ENCODE data around the gene KIAA1328.
"Not testable (repeated sequence)": the region's sequence is repeated elsewhere in the genome, so short reads cannot be mapped to it uniquely, and the experiment has no call there.

The KIAA1328 gene

GRCh38 chr18:36885981-36886380 lies 57.1 kb downstream of the KIAA1328 start:
- DNase-seq (ENCODE audit: low read depth, low spot score): no peak

GRCh38 chr18:36887114-36887513 lies 58.2 kb downstream of the KIAA1328 start:
- no peak for DNase-seq (ENCODE audit: low read depth, low spot score)

GRCh38 chr18:36887864-36888263 lies 58.9 kb downstream of the KIAA1328 start:
- DNase-seq (ENCODE audit: low read depth, low spot score): no peak

GRCh38 chr18:36888778-36889177 lies 59.9 kb downstream of the KIAA1328 start:
- no peak for DNase-seq (ENCODE audit: low read depth, low spot score)

DNA sequence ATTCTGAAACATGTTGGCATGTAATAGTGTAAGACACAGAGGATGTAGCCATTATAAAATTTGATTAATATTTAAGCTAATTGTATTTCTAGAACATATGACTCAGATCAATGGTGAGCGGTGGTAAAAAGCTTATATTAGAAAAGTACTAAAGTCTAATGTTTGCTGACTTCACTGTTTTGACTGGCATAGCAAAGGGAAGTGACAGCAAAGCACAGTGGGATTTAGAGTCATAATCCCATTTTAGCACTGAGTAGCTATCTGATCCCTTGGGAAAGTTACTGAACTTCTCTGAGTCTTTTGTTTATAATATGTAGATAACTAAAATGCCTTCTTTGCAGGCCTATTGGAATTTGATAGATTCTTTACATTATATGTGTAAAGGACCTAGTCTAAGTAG lies 60.4 kb downstream of the KIAA1328 start:
- no peak for DNase-seq (ENCODE audit: low read depth, low spot score)

- DNase-seq (ENCODE audit: low read depth, low spot score): no peak
Measured at GRCh38 chr18:36889742-36890141, 60.8 kb downstream of the KIAA1328 start.

GRCh38 chr18:36890598-36890997 lies 61.7 kb downstream of the KIAA1328 start:
- DNase-seq (ENCODE audit: low read depth, low spot score): no peak

DNA sequence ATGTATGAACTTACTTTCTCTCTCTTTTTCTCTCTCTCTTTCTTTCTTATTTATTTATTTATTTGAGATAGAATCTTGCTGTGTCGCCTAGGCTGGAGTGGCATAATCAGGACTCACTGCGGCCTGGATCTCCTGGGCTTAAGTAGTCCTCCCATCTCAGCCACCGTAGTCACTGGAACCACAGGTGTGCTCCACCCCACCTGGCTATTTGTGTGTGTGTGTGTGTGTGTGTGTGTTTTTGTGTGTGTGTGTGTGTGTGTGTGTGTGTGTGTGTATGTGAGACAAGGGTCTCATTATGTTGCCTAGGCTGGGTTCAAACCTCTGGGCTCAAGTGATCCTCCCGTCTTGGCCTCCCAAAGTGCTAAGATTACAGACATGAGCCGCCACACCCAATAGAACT lies 64.3 kb downstream of the KIAA1328 start:
- DNase-seq (ENCODE audit: low read depth, low spot score): no peak

DNA sequence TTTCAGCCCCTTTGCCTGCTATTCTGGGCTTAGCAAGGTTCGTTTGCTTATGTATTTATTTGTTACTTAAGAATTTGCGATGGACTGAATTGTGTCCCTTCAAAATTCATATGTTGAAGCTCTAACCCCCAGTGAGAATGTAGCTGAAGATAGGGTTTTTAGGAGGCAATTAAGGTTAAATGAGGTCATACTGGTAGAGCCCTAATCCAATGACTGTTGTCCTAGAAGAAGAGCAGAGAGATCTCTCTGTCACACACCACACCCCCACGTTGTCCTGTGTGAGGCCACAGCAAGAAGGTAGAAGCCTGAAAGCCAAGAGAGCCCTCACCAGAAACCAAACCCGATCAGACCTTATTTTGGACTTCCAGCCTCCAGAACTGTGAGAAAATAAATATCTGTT lies 66.7 kb downstream of the KIAA1328 start:
- DNase-seq (ENCODE audit: low read depth, low spot score): no peak

DNA sequence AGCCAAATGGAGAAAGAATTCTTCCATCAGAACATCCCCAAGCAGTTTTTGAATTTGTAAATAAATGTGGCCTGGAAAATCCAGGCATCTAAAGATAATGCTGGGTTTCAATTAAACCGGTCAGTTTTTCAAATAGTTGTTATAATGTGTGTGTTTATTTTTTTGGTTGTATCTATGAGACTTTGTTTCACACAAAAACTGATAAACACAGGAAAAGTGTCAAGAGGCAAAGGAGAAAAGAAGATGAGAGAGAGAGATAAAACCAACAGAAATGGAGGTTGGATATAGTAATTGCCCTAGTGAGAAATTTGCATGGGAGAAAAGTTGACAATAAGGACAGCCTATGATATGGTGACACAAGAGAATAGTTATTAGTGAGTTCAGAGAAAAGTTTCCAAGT lies 68.3 kb downstream of the KIAA1328 start:
- no peak for DNase-seq (ENCODE audit: low read depth, low spot score)

DNA sequence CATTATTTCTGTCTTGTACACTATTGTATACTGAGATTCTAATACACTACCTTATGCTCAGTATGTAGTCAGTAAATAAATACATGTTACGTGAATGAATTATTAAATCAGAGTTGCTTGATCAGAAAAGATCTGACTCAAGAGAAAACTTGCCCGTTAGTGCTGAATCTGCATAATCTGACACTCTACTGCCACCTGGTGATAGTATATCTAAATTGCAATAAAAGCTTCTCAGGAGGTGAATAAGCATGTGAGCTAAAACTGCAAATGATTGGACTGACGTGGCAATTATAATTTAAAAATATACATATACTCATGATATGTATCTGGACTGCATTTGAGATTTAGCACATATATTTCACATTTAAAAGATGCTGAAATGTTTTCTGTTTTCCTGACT lies 70.4 kb downstream of the KIAA1328 start:
- peak; percentile 9 for DNase-seq (ENCODE audit: low read depth, low spot score)

GRCh38 chr18:36900466-36900865 lies 71.5 kb downstream of the KIAA1328 start:
- DNase-seq (ENCODE audit: low read depth, low spot score): no peak

DNA sequence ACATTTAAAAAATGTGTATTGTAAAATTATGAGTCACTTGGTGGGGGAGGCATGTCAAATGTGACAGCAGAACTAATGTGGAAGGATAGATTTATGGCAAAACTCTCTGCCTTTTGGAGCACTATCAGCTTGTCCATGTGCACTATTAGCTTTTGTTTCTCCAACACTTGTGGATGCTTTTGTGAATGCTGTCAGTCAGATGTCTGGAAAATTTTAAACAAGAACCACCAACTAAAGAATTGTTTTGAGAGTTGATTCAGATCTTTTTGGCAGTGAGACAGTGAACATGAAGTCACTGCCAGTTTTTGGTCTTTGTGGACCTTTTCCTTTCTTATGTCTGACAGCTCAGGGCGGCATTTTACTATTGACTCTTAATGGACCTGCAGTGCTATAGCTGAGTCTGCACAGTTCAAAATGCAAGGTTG lies 72.4 kb downstream of the KIAA1328 start:
- DNase-seq (ENCODE audit: low read depth, low spot score): no peak

DNA sequence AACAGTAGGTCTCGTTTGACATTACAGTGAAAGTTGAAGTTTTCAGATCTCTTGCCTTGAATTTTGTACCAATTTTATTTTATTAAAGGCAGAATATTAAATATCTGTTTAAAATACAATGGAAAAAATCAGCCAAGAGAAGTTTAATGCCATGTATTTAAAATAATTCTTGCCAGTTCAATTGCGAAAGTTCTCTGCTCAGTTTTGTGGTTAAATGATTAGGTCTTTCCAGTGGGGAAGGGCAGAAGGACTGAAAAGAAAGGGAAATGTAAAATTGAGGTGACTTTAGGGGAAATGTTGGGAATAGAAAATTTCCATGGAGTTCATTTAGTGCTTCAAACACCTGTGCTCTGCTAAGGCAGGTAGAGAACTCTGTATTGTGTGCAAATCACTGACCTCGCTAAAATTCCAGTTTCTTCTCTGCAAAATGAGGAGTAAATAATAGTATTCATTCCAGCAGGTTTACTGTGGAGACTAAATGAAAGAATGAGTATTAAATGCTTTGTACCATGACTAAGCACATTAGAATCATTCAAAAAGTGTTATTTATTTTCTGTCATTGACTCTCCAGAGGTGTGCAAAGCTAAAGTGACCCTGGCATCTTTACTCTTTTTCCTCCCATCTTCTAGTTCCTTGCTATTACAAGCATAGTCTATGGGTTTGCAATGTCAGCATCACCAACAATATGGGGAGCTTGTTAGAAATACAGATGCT lies 74.4 kb downstream of the KIAA1328 start:
- no peak for DNase-seq (ENCODE audit: low read depth, low spot score)

GRCh38 chr18:36905571-36905970 lies 76.6 kb downstream of the KIAA1328 start:
- DNase-seq (ENCODE audit: low read depth, low spot score): no peak

DNA sequence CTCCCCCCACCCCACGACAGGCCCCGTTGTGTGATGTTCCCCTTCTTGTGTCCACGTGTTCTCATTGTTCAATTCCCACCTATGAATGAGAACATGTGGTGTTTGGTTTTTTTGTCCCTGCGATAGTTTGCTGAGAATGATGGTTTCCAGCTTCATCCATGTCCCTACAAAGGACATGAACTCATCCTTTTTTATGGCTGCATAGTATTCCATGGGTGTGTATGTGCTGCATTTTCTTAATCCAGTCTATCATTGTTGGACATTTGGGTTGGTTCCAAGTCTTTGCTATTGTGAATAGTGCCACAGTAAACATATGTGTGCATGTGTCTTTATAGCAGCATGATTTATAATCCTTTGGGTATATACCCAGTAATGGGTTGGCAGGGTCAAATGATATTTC lies 80.4 kb downstream of the KIAA1328 start:
- DNase-seq (ENCODE audit: low read depth, low spot score): not testable (repeated sequence)

DNA sequence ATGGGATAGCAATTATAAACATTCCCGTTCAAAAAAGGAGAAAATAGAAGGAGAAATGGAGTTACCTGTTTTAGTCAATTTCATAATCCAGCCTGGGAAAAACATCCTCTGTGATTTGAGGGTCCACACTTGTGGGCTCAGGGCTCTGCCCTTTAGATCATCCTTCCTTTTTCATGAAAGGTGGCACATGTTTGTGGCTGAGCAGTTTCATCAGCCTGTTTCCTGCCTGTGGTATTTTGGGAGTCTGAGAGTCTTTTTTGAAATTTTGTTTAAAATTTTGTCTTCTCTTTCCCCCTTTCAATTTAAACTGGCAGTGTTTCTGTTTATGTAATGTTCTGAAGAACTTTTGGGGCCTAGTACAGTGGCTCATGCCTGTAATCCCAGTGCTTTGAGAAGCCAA lies 84.0 kb downstream of the KIAA1328 start:
- DNase-seq (ENCODE audit: low read depth, low spot score): no peak

- no peak for DNase-seq (ENCODE audit: low read depth, low spot score)
Measured at GRCh38 chr18:36917907-36918306, 89.0 kb downstream of the KIAA1328 start.

GRCh38 chr18:36929601-36930000 lies 100.7 kb downstream of the KIAA1328 start:
- DNase-seq (ENCODE audit: low read depth, low spot score): no peak

GRCh38 chr18:36931106-36931505 lies 102.2 kb downstream of the KIAA1328 start:
- no peak for DNase-seq (ENCODE audit: low read depth, low spot score)

- no peak for DNase-seq (ENCODE audit: low read depth, low spot score)
Measured at GRCh38 chr18:36933552-36933951, 104.6 kb downstream of the KIAA1328 start.

GRCh38 chr18:36934884-36935283 lies 106.0 kb downstream of the KIAA1328 start:
- DNase-seq (ENCODE audit: low read depth, low spot score): no peak

GRCh38 chr18:36942264-36942663 lies 113.3 kb downstream of the KIAA1328 start:
- peak; percentile 5 for DNase-seq (ENCODE audit: low read depth, low spot score)

DNA sequence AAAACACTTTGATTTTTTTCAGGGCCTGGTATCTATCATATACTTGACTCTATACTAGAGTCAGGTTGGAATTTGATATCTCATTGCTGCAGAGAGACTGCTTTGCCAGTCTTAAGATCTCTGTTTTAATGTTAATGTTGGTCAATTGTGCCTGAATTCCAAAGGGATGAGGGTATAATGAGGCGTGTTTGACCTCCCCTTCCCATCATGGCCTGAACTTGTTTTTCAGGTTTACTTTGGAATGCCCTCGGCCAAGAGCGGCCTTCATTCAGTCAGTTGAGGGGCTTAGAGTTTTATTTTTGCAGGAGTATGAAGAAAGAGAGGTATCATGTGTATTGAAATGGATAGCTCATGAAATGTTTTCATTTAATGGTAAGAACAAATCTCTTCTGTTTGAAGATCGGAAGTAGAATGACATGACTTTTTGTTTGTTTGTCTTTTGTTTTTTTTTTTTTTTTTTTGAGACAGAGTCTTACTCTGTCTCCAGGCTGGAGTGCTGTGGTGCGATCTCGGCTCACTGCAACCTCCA lies 119.0 kb downstream of the KIAA1328 start:
- peak; percentile 95 for DNase-seq (ENCODE audit: low read depth, low spot score)

All from iPS DF 19.7 (cell line).